ENCODE results near the gene CASKIN1.

The CASKIN1 gene

DNA sequence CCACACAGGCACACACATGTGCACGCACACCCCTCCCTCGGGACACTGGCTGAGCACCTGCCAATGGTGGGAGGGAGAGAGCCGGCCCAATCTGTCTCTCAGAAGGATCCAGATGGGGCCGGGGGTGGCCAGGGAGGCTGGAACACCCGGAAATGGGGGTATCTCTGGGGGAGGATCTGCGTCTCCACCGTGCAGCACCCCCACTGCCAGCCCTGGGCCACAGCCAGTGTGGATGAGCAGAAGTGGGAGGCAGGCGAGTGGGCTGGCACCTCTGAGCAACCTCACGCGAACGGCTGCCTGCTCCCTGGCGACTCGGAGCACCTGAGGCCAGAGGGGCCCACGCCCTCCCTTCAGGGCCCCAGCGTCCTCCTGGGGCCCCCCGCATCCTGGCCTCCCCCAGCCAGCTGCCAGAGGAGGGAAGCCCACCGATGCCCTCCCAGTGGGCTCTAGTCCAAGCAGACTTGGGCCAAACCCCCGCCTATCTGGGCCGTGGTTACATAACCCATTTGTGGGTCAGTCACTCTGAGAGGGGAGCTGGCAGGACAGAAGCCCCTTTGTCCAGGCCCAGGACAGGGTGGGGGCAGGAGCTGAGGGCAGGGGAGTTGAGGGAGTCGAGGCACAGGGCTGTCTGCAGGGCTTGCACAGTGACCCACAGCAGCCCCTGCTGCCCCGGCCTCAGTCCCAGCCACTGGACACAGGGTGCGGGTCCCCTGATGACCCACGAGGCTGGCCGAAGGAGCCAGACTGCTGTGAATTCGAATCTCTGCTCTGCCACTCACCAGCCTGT is 5.6 kb downstream of the CASKIN1 start:
- no peak for ATAC-seq

DNA sequence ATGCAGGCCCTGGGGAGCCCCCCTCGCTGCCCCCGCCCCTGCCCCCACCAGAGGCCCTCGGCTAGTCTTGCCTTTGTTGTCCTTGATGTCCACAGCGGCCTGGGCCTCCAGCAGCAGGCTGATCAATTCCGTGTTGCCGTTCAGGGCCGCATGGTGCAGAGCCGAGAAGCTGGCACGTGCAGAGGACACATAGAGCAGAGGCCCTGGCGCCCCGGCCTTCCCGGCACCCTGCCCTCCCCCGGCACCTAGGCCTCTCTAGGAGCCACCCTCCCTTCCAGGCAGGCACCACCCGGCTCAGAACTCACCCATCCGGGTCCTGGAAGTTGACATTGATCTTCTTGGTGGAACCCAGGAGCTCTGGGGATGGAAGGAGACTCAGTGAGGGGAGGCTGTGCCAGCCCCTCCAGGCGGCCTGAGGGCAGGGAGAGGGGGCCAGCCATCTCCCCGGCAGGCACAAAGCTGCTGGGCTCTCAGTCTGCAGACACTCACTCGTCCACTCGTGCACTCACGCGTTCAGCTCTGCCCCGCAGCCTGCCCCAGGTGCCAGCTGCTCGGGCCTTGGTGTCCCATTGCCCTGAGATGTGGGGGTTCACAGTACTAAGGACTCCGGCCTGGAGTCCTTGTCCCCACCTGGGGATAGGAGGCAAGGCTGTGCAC is 6.3 kb downstream of the CASKIN1 start:
- ATAC-seq = no peak

DNA sequence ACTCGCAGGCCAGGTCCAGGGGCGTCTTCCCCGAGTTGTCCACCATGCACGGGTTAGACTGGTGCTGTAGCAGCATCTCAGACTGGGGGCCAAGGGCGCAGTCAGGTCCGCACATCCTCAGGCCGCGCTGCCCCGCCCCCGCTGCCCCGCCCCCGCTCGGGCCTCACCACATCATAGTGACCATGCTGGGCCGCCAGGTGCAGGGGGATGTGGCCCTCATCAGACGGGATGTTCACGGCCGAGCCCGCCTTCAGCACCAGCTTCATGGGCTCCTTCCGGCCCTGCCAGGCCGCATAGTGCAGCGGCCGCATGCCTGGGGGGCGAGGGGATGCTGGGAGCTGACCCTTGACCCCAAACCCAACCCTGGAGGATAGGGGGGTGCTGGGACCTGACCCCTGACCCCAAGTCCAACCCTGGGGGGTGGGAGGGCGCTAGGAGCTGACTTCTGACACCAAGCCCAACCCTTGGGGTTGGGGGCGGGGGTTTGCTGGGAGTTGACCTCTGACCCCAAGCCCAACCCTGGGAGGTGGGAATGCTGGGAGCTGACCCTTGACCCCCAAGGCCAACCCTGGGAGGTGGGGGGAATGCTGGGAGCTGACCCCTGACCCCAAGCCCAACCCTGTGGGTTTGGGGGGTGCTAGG is 7.0 kb downstream of the CASKIN1 start:
- ATAC-seq = no peak

DNA sequence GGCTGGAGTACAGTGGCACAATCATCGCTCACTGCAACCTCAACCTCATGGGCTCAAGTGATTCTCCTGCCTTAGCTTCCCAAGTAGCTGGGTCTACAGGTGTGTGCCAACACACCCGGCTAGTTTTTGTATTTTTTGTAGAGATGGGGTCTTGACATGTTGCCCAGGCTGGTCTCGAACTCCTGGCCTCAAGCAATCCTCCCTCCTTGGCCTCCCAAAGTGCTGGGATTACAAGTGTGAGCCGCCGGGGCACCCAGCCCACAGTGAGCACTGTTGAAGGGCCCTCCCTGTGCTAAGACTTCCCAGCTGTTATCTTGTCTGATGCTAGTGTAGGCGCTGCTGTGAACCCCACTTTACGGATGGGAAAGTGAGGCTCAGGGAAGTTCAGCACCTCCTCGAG is 8.0 kb downstream of the CASKIN1 start:
- ATAC-seq = no peak

DNA sequence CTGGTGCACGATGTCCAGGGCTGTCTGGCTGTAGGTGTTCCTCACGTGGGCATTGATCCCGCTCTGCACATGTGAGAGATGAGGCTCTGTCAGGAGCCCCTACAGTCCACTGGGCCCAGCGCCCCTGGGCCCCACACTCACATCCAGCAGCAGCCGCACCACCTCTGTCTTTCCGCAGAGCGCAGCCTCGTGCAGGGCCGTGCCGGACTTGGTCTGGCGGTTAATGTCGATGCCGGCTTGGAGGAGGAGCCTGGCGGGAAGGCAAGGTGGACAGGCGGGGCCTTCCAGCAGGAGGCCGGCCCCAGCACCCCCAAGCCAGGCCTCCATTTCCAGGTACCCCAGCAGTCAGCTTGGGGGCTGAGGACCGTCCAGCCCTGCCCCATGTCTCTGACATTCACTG is 9.2 kb downstream of the CASKIN1 start:
- no peak for ATAC-seq

DNA sequence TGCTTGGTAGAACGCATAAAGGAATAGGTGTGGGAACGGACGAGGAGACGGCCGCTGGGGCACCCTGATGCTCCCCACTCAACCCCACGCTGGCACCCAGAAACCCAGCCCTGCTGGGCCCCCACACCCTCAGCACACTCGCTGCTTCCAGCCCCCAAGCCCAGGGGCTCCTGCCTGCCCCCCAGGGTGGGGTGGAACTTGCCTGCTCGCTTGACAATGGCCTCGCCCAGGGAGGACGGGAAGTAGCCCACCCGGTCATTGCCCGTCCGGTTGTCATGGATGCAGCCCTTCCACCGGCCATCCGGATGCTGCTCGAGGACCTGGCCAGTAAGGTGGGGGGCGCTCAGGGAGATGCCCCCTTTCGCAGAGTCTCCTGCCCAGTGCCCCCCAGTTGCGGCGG is 9.9 kb downstream of the CASKIN1 start:
- ATAC-seq = no peak

DNA sequence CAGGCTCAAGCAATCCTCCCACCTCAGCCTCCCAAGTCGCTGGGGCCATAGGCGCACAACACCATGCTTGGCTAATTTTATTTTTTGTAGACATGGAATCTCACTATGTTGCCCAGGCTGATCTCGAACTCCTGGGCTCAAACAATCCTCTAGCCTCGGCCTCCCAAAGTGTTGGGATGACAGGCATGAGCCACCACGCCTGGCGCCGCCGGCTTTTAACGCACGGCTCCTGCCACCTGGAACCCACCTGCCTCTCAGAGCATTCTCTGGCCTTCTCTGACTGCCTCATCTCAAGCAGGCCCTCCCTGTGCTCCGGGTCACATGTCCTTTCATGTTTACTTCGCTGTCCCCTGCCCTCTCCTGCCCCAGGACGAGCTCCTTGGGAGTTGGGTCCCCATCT is 10.3 kb downstream of the CASKIN1 start:
- ATAC-seq = no peak

DNA sequence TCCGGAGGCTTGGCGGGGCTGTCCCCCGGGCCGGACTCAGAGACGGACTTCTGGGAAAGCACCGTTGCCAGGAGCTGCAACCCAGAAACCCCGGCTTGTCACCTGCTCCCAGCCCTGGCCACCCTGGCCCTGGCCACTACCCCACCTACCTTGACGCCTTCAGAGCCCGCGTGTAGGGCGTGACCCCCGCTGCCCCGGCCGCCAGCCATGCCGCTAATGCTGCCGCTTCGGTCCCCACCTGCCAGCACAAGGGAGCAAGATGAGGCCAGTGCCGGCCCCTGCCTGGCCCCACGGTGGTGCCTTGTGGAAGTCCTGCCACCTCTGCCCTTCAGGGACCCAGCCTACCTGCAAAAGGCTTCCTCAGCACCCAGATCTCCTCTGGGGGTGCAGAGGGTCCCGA is 11.4 kb downstream of the CASKIN1 start:
- no peak for ATAC-seq

DNA sequence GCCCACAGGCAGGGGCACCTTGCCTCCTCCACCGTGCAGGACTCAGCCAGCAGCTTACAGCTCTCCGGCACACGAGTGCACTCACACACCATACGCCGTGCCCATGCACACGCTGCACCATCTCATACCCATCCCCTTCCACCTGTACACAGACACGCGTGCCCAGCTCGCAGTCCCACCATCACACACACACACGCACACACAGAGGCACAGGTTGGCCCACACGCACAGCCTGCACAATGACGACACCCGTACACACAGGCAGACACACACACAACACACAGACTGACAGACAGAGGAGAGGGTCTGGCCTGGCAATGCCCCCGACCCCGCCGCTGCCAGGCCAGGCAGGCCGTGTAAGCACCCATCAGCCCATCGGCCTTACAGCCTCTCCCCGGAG is 12.1 kb downstream of the CASKIN1 start:
- no peak for ATAC-seq

DNA sequence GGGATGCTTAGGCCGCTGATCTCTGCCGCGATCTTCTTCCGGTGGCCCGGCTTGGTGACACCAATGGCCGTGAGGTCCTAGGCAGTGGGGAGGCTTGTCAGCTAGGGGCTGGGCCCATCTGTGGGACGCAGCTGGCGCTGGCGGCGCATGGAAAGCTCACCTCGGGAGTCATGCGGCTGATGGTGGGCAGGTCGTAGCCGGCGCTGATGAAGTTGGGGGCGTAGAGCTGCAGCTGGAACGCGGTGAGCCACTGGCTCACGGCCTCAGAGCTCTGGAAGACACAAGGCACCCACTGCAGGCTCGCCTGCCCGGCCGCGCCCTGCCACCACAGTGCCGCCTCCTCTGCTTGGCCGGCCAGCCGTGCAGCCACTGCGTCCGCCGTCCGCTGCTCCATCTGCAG is 12.7 kb downstream of the CASKIN1 start:
- no peak for ATAC-seq

DNA sequence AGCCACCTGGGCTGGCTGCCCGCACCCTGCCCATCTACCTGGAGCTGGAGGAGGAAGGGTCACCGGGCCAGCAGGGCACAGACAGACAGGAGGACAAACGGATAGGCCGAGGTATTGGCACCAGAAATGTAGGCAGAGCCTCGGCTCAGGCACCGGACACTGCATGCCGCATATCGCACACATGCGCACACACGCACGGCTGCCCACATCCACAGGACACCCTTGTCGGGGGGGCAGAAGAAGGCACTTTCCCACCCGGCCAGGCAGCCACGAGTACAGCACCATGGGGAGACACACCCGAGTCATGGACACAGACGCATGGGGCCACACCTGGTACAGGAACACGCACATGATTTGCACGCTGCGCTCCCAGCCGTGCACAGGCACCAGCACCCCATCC is 14.5 kb downstream of the CASKIN1 start:
- no peak for ATAC-seq

DNA sequence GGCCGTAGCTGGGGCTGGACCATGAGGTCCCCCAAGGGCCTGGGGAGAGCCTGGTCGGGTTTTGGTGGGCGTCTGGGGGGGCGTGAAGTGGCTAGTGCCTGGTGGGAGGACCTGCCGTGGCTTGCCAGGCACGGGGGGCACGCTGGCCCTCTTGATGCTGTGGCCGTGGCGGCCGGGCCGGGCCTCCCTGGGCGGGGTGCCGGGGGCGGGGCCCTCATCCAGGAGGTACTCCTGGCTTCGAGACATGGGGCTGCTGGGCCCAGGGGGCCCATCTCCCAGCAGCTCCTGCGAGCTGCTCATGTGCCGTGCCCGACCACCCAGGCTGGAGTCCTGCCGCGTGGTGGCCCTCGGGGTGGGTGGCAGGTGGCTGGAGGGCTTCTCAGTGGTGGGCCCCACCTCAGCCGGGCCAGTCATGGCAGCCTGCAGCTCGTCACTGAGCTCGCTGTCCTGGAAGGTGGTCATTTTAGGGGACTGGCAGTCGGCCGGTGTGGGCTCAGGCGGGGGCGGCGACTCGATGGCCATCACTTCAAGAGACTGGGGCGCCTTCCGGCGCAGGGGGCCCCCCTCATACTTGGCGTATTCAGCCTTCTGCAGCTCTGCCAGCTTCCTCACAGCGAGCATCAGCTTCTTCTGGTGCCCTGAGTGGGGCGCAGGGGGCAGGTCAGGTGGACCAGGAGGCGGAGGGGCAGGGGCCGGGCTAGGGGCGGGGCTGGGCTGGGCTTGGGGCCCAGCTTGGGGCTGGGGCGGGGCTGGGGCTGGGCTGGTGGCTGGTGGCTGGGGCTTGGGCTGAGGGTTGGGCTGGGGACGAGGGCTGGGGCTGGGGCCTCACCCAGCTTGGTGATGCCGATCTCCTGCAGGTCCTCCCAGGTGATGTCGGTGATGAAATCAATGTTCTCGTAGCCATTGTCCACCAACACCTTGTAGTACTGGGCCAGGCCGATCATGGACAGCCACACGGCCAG is 15.2 kb downstream of the CASKIN1 start:
- ATAC-seq = no peak

DNA sequence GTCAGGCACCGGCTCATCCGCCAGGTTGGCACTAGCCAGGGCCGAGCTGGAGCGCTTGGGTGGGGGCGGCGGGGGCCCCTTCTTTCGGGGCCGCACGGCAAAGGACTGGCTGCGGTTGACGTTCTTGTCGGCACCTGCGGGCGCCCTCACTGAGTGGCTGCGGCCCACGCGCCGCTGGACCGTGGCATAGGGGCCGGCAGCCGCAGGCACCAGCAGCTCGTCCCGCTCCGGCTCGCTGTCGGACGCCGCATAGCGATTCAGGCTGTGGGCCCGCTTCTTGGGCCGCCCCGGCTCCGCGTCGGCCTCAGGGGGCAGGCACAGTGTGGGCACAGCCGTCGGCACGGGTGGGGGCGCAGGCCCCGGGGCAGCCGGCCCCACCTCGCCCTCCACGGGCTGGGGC is 15.9 kb downstream of the CASKIN1 start:
- ATAC-seq = no peak

DNA sequence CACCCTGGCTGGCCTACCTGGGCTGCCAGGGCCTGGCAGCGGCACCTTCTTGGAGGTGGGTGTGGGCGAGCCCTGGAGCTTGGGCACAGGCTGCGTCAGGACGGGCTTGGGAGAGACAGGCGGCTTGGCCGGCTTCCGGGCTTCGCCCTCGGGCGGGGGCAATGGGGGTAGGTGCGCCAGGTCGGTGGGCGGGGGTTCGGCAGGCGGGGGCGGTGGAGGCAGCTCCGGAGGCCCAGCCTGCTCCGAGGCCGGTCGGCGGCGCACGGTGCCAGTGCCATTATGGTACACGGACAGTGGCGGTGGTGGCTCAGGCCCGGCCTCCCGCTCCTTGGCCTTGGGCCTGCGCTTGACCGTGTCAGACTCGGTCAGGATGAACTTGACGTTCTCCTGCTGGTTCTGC is 16.8 kb downstream of the CASKIN1 start:
- ATAC-seq = no peak

DNA sequence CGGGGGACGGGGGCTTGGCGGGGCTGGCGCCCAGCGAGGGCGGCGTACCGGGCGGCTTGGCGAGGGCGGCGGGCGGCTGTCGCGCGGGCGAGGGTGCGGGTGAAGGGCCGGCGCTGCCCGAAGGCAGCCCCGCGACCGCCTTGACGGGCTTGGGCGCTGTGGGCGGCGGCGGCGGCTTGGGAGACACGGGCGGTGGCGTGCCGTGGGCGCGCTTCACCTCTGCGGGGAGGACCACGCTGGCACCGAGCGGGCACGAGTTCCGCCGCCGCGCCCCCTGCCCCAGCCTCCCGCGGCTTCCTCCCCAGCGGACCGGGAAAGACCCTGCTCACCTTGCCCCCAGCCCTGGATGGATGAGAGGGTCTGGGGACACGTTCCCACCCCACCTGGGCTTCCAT is 17.3 kb downstream of the CASKIN1 start:
- ATAC-seq = no peak

DNA sequence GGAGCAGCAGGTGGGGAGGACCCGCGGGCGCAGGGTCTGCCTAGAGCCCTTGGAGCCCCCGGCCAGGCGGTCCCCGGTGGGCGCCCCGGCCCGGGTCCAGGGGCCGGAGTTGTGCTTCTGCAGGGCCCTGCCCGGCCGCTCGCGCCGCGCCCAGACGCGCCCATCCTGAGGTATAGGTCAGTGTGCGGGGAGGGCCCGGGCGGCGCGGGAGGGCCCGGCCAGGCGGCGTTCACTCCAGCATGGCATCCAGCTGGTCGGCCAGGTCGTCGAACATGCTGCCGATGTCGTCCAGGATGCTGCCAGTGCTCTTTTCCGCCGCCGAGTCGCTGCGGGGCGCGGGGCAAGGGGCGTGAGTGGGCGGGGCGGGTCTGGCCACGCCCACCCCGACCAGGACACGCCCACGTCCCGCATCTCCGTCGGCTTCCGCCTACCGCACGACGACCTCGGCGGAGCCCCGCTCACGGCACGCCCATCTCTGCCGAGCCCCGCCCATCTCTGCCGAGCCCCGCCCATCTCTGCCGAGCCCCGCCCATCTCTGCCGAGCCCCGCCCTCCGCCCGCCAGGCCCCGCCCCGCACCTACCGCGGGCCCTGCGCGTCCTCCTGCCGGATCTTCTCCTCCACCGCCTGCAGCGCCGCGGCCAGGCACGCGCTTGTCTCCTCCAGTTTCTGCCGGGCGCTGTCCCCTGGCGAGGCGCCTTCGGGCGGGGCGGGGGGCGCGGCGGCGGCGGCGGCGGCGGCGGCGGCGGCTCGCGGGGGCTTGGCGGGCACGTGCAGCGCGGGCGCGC is 17.9 kb downstream of the CASKIN1 start:
- ATAC-seq = peak; percentile 24 to 46

DNA sequence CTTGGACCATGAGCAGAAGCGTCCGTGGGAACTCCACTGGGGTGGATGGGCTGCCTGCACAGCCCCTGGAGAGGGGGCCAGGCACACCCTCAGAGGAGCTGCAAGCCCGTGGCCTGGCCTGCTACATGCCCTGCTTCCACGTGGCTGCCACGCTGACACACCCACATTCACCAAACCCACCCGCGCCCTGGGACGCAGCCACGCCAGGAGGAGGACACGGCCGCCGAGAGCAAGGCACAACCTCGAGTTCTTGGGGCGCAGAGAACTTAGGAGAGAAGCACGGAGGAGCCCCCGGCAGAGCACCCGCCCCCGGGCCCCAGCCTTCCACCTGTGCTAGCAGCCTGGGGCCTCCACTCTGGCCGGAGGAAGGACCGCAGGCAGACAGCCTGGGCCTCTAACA is 18.8 kb downstream of the CASKIN1 start:
- no peak for ATAC-seq

DNA sequence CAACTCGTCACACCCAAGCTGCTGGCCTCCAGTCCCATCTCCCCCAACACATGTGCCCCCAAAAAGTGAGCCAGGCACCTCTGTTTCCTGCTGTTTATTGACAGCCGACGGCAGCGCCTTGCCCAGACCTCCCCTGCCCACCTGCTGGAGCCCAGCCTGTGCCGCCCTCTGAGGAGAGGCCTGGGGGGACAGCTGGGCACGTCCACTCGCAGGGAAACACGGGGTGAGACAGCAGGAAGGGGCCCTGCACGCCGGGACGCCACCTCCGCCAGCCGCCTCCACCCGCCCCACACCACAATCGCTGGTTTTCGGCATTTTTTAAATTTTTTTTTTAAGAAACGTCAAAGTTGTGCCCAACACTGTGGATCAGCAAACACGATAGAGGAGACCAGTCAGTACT is 19.3 kb downstream of the CASKIN1 start:
- no peak for ATAC-seq

DNA sequence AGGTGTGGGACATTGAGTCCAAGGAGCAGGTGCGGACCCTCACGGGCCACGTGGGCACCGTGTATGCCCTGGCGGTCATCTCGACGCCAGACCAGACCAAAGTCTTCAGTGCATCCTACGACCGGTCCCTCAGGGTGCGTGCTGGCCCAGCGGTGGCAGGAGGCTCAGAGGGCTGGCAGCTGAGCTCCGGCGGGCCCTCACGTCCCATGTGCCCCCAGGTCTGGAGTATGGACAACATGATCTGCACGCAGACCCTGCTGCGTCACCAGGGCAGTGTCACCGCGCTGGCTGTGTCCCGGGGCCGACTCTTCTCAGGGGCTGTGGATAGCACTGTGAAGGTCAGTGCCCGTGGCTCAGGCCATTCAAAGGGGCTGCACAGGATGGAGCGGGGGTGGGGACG is 20.4 kb downstream of the CASKIN1 start:
- ATAC-seq = no peak

DNA sequence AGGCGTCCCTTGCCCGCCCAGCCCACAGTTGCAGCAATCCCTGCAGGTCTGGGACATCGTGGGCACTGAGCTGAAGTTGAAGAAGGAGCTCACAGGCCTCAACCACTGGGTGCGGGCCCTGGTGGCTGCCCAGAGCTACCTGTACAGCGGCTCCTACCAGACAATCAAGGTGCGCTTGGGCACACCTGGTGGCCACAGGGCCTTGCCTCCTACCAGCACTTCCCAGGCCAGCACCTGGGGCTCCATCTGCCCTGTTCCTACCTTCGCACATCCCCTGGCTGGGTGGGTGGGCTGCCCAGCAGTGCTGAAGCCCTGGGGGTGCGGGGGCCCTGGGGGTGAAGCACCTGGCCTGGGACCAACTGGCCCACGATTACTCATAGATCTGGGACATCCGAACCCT is 21.0 kb downstream of the CASKIN1 start:
- ATAC-seq = no peak

DNA sequence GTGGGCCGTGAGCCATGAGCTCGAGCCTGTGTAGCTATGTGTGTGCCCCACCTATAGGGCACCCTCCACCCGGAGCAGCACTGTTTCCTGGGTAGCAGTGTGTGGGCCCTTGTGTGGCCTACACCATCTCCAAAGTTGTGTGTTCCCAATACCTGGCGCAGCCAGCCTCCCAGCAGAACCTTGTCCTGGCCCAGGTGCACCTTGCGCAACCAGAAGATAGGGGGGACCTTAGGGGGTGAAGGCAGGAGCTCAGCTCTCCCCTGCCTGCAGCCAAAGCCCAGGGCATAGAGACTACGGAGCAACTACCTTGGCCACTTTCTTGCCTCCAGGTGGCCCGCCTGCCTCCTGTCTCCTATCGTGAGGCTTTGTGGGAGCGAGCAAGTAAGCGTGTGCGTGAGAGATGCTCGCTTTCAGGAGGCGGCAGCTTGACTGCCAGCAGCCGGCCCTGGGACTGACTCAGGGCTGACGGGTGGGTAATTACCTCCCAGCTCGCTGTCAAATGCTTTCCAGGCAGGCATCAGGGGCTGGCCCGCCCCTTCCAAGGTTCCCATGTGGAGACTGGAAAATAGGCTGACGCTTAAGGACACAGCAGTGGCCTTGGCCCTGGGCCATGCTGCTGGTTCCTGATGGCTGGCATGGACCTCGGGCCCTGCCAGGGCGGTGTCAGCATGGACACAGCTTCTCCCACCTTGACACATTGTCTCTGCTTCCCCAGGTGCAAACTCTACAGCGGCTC is 21.8 kb downstream of the CASKIN1 start:
- no peak for ATAC-seq
